ENCODE results near the gene SPP2.

SPP2 gene, protein sequence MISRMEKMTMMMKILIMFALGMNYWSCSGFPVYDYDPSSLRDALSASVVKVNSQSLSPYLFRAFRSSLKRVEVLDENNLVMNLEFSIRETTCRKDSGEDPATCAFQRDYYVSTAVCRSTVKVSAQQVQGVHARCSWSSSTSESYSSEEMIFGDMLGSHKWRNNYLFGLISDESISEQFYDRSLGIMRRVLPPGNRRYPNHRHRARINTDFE

GRCh38 chr2:234050455-234051135 is at the start of gene SPP2:
TSS of gene SPP2 (plus strand) at chr2:234050702. CDS start at chr2:234050787, 85 bp downstream.
- Histone ChIP-seq H3K36me3 (ENCODE audit: control insufficient read depth, low read depth, low read length) (no peaks in the 10 kb centered on the region), H3K27ac (ENCODE audit: low read length) (no peak within 1 kb of the TSS), H3K27me3 (ENCODE audit: control insufficient read depth, insufficient read depth, low read length) (no peaks in the 10 kb centered on the region), H3K4me3 (ENCODE audit: low read length) (no peak within 1 kb of the TSS), H3K9ac (ENCODE audit: low read length) (no peak within 1 kb of the TSS), H3K4me1 (ENCODE audit: control insufficient read depth, low read depth, low read length) (no peaks in the 10 kb centered on the region), H3K9me3 (ENCODE audit: control insufficient read depth, low read depth, low read length) (no peaks in the 10 kb centered on the region)

GRCh38 chr2:234001380-234002160 is 48.9 kb upstream of the SPP2 start:
- Histone ChIP-seq H3K4me3 (ENCODE audit: low read length) (no peak overlapping the region), H3K36me3 (ENCODE audit: control insufficient read depth, low read depth, low read length) (no peaks in the 10 kb centered on the region), H3K27ac (ENCODE audit: low read length) (no peak overlapping the region), H3K4me1 (ENCODE audit: control insufficient read depth, low read depth, low read length) (no peaks in the 10 kb centered on the region), H3K9ac (ENCODE audit: low read length) (no peak overlapping the region), H3K27me3 (ENCODE audit: control insufficient read depth, insufficient read depth, low read length) (no peaks in the 10 kb centered on the region), H3K9me3 (ENCODE audit: control insufficient read depth, low read depth, low read length) (no peaks in the 10 kb centered on the region)

DNA sequence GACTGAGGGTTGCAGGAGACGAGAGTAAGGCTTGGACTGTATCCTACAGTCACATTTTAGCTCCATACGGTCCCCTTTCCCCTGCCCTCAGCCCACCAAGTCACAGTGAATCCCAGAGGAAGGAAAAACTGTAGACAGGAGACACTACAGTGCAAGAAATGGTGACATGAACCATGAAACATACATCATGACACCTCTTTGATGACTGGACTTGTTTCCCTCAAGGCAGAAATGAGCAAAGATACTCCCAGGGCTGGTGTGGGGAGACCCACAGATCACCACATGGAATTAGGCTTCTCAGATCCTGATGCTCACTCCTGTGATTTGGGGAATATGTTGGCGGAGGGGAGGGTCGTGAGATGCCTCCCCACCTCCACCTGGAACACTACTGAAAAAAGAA is 48.2 kb upstream of the SPP2 start:
- Histone ChIP-seq H3K27ac (ENCODE audit: low read length) (no peak overlapping the region), H3K9me3 (ENCODE audit: control insufficient read depth, low read depth, low read length) (no peaks in the 10 kb centered on the region), H3K4me1 (ENCODE audit: control insufficient read depth, low read depth, low read length) (no peaks in the 10 kb centered on the region), H3K36me3 (ENCODE audit: control insufficient read depth, low read depth, low read length) (no peaks in the 10 kb centered on the region), H3K27me3 (ENCODE audit: control insufficient read depth, insufficient read depth, low read length) (no peaks in the 10 kb centered on the region), H3K9ac (ENCODE audit: low read length) (no peak overlapping the region), H3K4me3 (ENCODE audit: low read length) (no peak overlapping the region)

DNA sequence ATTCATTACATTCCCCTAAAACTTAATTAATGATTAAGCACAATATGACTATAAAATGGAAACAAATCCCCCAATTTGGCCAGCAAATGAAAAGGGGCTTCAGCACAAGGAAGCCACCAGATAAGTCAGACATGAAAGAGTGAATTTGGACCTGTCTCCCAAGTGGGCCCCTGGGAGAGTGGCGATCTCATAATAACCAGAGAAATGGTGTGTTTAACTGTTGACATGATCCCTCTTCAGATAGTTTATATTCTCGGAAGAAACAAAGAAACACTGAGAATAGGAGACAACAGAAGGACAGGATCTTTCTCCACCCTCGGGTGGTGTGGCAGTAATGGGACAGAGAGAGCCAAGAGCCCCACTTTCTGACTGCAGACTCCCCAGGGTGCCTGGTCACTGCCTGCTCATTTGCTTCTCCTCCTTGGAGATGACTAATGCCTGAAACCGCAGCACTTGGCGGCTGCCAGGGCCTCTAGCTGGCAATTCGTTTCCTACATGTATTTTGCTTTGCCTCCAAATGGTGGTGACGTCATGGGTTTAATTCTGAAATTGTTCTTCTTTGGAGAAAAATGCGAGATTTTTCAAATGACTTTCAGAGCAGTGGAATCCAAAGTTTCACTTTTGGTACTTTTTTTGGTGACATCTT is 46.4 kb upstream of the SPP2 start:
- no peak overlapping the region for H3K27ac ChIP-seq (ENCODE audit: low read length)
- no peaks in the 10 kb centered on the region for H3K27me3 ChIP-seq (ENCODE audit: control insufficient read depth, insufficient read depth, low read length)
- H3K9ac ChIP-seq (ENCODE audit: low read length), result no peak overlapping the region
- H3K9me3 ChIP-seq (ENCODE audit: control insufficient read depth, low read depth, low read length), result no peaks in the 10 kb centered on the region
- H3K4me1 ChIP-seq (ENCODE audit: control insufficient read depth, low read depth, low read length), result no peaks in the 10 kb centered on the region
- H3K36me3 ChIP-seq (ENCODE audit: control insufficient read depth, low read depth, low read length), result no peaks in the 10 kb centered on the region
- no peak overlapping the region for H3K4me3 ChIP-seq (ENCODE audit: low read length)

- Histone ChIP-seq H3K9me3 (ENCODE audit: control insufficient read depth, low read depth, low read length) (no peaks in the 10 kb centered on the region), H3K36me3 (ENCODE audit: control insufficient read depth, low read depth, low read length) (no peaks in the 10 kb centered on the region), H3K27ac (ENCODE audit: low read length) (no peak overlapping the region), H3K4me3 (ENCODE audit: low read length) (no peak overlapping the region), H3K9ac (ENCODE audit: low read length) (no peak overlapping the region), H3K4me1 (ENCODE audit: control insufficient read depth, low read depth, low read length) (no peaks in the 10 kb centered on the region), H3K27me3 (ENCODE audit: control insufficient read depth, insufficient read depth, low read length) (no peaks in the 10 kb centered on the region)
Observed at GRCh38 chr2:234005126-234005525, 45.4 kb upstream of the SPP2 start.

DNA sequence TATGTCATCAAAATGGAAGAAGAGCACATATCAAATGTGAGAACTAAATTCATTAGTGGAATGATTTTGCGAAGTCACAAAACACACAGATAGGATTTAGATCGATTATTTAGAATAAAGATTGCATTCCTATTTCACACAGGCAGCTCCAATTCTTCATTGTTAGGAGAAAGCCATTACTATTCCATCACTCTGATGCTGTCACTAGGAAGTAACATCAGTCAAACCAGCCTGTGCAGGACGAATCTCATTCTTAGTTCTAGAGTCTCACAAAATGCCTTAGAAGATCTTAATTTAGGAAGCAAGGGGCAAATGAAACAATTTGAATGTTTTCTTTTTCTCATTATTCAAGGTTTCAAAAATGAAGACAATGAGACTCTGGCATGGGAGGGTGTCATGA is 44.0 kb upstream of the SPP2 start:
- no peaks in the 10 kb centered on the region for H3K27me3 ChIP-seq (ENCODE audit: control insufficient read depth, insufficient read depth, low read length)

DNA sequence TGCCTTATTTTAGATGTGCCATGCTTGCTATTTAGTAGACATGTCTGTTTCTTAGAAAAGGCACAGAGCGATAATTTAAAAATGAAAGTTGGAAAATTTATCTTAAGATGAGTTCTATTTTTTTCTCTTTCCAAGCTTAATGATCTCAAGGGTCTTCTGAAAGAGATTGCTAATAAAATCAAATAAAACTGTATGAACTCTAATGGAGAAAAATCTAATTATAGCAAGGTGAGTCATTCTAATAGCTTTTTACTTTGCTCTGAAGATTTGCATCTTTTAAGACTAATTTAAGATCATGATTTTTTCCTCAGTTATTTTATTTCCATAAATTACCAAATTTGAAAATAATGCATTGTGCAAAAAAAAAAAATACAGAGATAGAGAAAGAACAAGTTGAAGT is 36.1 kb upstream of the SPP2 start:
- Histone ChIP-seq H3K36me3 (ENCODE audit: control insufficient read depth, low read depth, low read length) (no peaks in the 10 kb centered on the region), H3K9ac (ENCODE audit: low read length) (no peak overlapping the region), H3K4me3 (ENCODE audit: low read length) (no peak overlapping the region), H3K27me3 (ENCODE audit: control insufficient read depth, insufficient read depth, low read length) (no peaks in the 10 kb centered on the region), H3K9me3 (ENCODE audit: control insufficient read depth, low read depth, low read length) (no peaks in the 10 kb centered on the region), H3K4me1 (ENCODE audit: control insufficient read depth, low read depth, low read length) (no peaks in the 10 kb centered on the region), H3K27ac (ENCODE audit: low read length) (no peak overlapping the region)

More for the DNA sequence above, 44.0 kb upstream of the SPP2 start:
- Histone ChIP-seq H3K27ac (ENCODE audit: low read length) (no peak overlapping the region), H3K4me3 (ENCODE audit: low read length) (no peak overlapping the region), H3K36me3 (ENCODE audit: control insufficient read depth, low read depth, low read length) (no peaks in the 10 kb centered on the region), H3K9me3 (ENCODE audit: control insufficient read depth, low read depth, low read length) (no peaks in the 10 kb centered on the region), H3K9ac (ENCODE audit: low read length) (no peak overlapping the region), H3K4me1 (ENCODE audit: control insufficient read depth, low read depth, low read length) (no peaks in the 10 kb centered on the region)

DNA sequence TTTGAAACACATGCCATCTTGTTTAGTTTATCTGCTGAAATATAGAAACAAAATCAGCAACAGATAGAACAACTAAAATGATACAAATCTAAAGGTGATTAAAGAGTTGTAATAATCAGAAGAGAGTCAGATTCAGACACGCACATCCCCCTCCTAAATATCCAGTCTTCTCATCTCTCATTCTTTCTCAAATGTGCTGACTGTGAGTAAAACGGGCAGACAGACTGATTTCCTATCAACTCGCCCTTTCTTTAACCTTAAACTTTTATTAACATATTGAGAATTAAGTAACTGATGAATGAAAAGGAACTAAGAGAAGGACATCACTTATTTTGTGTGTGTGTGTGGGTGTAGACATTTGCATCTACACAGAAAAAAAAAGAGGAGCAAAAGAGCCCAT is 34.6 kb upstream of the SPP2 start:
- H3K9me3 ChIP-seq (ENCODE audit: control insufficient read depth, low read depth, low read length), result no peaks in the 10 kb centered on the region
- no peaks in the 10 kb centered on the region for H3K27me3 ChIP-seq (ENCODE audit: control insufficient read depth, insufficient read depth, low read length)
- H3K9ac ChIP-seq (ENCODE audit: low read length), result no peak overlapping the region
- no peak overlapping the region for H3K4me3 ChIP-seq (ENCODE audit: low read length)
- no peaks in the 10 kb centered on the region for H3K4me1 ChIP-seq (ENCODE audit: control insufficient read depth, low read depth, low read length)
- H3K36me3 ChIP-seq (ENCODE audit: control insufficient read depth, low read depth, low read length), result no peaks in the 10 kb centered on the region
- H3K27ac ChIP-seq (ENCODE audit: low read length), result no peak overlapping the region

GRCh38 chr2:234019896-234020295 is 30.6 kb upstream of the SPP2 start:
- Histone ChIP-seq H3K36me3 (ENCODE audit: control insufficient read depth, low read depth, low read length) (no peaks in the 10 kb centered on the region), H3K4me1 (ENCODE audit: control insufficient read depth, low read depth, low read length) (no peaks in the 10 kb centered on the region), H3K27ac (ENCODE audit: low read length) (no peak overlapping the region), H3K9ac (ENCODE audit: low read length) (no peak overlapping the region), H3K27me3 (ENCODE audit: control insufficient read depth, insufficient read depth, low read length) (no peaks in the 10 kb centered on the region), H3K4me3 (ENCODE audit: low read length) (no peak overlapping the region), H3K9me3 (ENCODE audit: control insufficient read depth, low read depth, low read length) (no peaks in the 10 kb centered on the region)

- Histone ChIP-seq H3K9me3 (ENCODE audit: control insufficient read depth, low read depth, low read length) (no peaks in the 10 kb centered on the region), H3K27me3 (ENCODE audit: control insufficient read depth, insufficient read depth, low read length) (no peaks in the 10 kb centered on the region), H3K36me3 (ENCODE audit: control insufficient read depth, low read depth, low read length) (no peaks in the 10 kb centered on the region), H3K4me3 (ENCODE audit: low read length) (no peak overlapping the region), H3K4me1 (ENCODE audit: control insufficient read depth, low read depth, low read length) (no peaks in the 10 kb centered on the region), H3K27ac (ENCODE audit: low read length) (no peak overlapping the region), H3K9ac (ENCODE audit: low read length) (no peak overlapping the region)
Observed at GRCh38 chr2:234020332-234020731, 30.2 kb upstream of the SPP2 start.

DNA sequence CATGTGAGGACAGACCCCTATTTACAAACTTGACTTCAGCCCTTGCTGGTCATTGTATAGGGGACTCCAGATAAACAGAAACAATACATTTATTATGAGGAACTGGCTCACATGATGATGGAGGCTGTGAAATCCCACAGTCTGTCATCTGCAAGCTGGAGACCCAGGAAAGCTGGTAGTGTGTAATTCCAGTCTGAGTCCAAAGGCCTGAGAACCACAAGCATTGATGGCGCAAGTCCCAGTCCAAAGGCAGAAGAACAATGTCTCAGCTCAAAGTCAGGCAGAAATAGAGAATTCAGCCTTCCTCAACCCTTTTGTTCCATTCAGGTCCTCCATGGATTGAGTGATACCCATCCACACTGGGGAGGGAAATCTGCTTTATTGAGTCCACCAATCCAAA is 28.1 kb upstream of the SPP2 start:
- Histone ChIP-seq H3K4me3 (ENCODE audit: low read length) (no peak overlapping the region), H3K27me3 (ENCODE audit: control insufficient read depth, insufficient read depth, low read length) (no peaks in the 10 kb centered on the region), H3K9me3 (ENCODE audit: control insufficient read depth, low read depth, low read length) (no peaks in the 10 kb centered on the region), H3K27ac (ENCODE audit: low read length) (no peak overlapping the region), H3K4me1 (ENCODE audit: control insufficient read depth, low read depth, low read length) (no peaks in the 10 kb centered on the region), H3K36me3 (ENCODE audit: control insufficient read depth, low read depth, low read length) (no peaks in the 10 kb centered on the region), H3K9ac (ENCODE audit: low read length) (no peak overlapping the region)

All from iPS-18a (cell line).